Measurements from ENCODE around the gene KMT2E. TPM values are rescaled to one million over a fixed set of nuclear protein-coding genes. Genes with fewer than 3 reads are reported as not detected.

KMT2E gene
- total RNA-seq, 1 experiment from 2014 or later = 52.3 TPM

DNA sequence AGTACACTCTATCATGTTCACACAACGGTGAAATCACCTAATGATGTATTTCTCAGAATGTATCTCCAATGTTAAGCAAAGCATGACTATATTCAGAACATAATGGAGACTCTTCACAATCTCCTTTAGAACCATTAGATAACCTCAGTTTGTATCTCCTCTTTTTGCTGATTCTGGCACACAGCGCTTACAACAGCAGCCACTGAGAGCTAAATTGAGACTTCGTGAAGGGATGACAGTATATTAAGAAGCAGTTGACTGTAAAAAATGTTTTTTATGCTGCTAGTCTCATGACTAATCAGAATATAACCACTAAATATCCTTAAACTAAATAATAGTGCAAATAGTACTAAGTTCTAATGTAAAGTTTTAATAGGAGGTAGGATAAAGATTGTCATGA, 46.9 kb downstream of the KMT2E start:
- Mint-ChIP-seq H3K4me1 (peaks cover 20% of the 10 kb centered on the region), H3K27ac (peak overlapping the region; percentile 31), H3K9me3 (no peaks in the 10 kb centered on the region), H3K27me3 (ENCODE audit: low read depth) (no peaks in the 10 kb centered on the region), H3K4me3 (no peak overlapping the region), H3K36me3 (peaks cover 6% of the 10 kb centered on the region)
- POLR2A ChIA-PET = no interaction called here
- DNase-seq (ENCODE audit: low spot score) (no peak), ATAC-seq (no peak)
- CTCF ChIA-PET = interaction anchor here (0.9 kb wide), 1 partner anchor 80 kb away, joined by 4 read pairs; no protein-coding TSS in a partner anchor
- TF ChIP-seq ZNF232 (CRISPR knock-in tag; IDR thresholded peaks at IDR 0.05) (no peak), NR3C1 (CRISPR knock-in tag; conservative IDR thresholded peaks at IDR 0.05; ENCODE audit: low read depth) (no peak), TEAD4 (CRISPR knock-in tag; IDR thresholded peaks at IDR 0.05) (no peak), ZNF121 (CRISPR knock-in tag; IDR thresholded peaks at IDR 0.05) (no peak), SMAD3 (CRISPR knock-in tag; IDR thresholded peaks at IDR 0.05; ENCODE audit: borderline replicate concordance) (no peak), GTF2I (CRISPR knock-in tag; conservative IDR thresholded peaks at IDR 0.05) (no peak), NR1H2 (CRISPR knock-in tag; IDR thresholded peaks at IDR 0.05) (no peak), CREB1 (CRISPR knock-in tag; IDR thresholded peaks at IDR 0.05) (no peak)
- TF ChIP-seq, protein P1, sequence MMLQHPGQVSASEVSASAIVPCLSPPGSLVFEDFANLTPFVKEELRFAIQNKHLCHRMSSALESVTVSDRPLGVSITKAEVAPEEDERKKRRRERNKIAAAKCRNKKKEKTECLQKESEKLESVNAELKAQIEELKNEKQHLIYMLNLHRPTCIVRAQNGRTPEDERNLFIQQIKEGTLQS (CRISPR knock-in tag; conservative IDR thresholded peaks at IDR 0.05) = no peak
- TF ChIP-seq, protein P2, sequence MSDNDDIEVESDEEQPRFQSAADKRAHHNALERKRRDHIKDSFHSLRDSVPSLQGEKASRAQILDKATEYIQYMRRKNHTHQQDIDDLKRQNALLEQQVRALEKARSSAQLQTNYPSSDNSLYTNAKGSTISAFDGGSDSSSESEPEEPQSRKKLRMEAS (CRISPR knock-in tag; IDR thresholded peaks at IDR 0.05) = no peak
- TF ChIP-seq, protein P3, sequence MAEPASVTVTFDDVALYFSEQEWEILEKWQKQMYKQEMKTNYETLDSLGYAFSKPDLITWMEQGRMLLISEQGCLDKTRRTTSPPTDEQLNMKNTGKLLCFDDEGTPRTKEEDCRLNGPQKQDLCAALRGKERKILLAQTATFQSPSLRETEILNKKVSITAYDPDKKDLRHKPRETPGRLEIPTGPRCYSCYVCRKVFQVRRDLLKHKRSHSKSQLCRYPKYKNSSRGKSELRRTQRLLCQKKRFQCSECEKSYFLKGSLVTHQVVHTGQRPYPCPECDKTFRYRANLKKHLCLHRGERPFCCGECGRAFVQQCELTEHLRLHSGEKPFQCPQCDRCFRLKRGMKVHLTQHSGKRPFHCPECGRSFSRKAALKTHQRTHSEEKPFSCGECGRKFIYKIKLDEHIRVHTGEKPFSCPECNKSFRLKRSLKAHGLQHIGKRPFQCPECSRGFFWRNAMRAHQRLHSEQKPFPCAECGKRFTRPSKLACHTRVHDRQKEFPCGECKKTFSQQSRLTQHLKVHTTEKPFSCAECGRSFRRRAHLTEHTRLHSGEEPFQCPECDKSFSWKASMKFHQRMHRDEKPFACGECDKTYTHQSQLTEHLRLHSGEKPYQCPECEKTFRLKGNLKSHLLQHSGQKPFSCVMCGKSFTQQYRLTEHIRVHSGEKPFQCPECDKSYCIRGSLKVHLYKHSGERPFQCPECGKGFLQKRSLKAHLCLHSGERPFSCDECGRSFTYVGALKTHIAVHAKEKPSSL (CRISPR knock-in tag; conservative IDR thresholded peaks at IDR 0.05) = no peak
- TF ChIP-seq, protein P4, sequence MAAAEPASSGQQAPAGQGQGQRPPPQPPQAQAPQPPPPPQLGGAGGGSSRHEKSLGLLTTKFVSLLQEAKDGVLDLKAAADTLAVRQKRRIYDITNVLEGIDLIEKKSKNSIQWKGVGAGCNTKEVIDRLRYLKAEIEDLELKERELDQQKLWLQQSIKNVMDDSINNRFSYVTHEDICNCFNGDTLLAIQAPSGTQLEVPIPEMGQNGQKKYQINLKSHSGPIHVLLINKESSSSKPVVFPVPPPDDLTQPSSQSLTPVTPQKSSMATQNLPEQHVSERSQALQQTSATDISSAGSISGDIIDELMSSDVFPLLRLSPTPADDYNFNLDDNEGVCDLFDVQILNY (CRISPR knock-in tag; IDR thresholded peaks at IDR 0.05) = no peak
- TF ChIP-seq, protein P5, sequence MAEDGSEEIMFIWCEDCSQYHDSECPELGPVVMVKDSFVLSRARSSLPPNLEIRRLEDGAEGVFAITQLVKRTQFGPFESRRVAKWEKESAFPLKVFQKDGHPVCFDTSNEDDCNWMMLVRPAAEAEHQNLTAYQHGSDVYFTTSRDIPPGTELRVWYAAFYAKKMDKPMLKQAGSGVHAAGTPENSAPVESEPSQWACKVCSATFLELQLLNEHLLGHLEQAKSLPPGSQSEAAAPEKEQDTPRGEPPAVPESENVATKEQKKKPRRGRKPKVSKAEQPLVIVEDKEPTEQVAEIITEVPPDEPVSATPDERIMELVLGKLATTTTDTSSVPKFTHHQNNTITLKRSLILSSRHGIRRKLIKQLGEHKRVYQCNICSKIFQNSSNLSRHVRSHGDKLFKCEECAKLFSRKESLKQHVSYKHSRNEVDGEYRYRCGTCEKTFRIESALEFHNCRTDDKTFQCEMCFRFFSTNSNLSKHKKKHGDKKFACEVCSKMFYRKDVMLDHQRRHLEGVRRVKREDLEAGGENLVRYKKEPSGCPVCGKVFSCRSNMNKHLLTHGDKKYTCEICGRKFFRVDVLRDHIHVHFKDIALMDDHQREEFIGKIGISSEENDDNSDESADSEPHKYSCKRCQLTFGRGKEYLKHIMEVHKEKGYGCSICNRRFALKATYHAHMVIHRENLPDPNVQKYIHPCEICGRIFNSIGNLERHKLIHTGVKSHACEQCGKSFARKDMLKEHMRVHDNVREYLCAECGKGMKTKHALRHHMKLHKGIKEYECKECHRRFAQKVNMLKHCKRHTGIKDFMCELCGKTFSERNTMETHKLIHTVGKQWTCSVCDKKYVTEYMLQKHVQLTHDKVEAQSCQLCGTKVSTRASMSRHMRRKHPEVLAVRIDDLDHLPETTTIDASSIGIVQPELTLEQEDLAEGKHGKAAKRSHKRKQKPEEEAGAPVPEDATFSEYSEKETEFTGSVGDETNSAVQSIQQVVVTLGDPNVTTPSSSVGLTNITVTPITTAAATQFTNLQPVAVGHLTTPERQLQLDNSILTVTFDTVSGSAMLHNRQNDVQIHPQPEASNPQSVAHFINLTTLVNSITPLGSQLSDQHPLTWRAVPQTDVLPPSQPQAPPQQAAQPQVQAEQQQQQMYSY (CRISPR knock-in tag; IDR thresholded peaks at IDR 0.05) = no peak
- TF ChIP-seq, protein P6, sequence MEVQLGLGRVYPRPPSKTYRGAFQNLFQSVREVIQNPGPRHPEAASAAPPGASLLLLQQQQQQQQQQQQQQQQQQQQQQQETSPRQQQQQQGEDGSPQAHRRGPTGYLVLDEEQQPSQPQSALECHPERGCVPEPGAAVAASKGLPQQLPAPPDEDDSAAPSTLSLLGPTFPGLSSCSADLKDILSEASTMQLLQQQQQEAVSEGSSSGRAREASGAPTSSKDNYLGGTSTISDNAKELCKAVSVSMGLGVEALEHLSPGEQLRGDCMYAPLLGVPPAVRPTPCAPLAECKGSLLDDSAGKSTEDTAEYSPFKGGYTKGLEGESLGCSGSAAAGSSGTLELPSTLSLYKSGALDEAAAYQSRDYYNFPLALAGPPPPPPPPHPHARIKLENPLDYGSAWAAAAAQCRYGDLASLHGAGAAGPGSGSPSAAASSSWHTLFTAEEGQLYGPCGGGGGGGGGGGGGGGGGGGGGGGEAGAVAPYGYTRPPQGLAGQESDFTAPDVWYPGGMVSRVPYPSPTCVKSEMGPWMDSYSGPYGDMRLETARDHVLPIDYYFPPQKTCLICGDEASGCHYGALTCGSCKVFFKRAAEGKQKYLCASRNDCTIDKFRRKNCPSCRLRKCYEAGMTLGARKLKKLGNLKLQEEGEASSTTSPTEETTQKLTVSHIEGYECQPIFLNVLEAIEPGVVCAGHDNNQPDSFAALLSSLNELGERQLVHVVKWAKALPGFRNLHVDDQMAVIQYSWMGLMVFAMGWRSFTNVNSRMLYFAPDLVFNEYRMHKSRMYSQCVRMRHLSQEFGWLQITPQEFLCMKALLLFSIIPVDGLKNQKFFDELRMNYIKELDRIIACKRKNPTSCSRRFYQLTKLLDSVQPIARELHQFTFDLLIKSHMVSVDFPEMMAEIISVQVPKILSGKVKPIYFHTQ (CRISPR knock-in tag; IDR thresholded peaks at IDR 0.05) = no peak
- TF ChIP-seq, protein P7, sequence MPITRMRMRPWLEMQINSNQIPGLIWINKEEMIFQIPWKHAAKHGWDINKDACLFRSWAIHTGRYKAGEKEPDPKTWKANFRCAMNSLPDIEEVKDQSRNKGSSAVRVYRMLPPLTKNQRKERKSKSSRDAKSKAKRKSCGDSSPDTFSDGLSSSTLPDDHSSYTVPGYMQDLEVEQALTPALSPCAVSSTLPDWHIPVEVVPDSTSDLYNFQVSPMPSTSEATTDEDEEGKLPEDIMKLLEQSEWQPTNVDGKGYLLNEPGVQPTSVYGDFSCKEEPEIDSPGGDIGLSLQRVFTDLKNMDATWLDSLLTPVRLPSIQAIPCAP (CRISPR knock-in tag; IDR thresholded peaks at IDR 0.05) = no peak
